ENCODE data around the gene WWOX.
"Not testable (repeated sequence)": the region's sequence is repeated elsewhere in the genome, so short reads cannot be mapped to it uniquely, and the experiment has no call there.

The WWOX gene

DNA sequence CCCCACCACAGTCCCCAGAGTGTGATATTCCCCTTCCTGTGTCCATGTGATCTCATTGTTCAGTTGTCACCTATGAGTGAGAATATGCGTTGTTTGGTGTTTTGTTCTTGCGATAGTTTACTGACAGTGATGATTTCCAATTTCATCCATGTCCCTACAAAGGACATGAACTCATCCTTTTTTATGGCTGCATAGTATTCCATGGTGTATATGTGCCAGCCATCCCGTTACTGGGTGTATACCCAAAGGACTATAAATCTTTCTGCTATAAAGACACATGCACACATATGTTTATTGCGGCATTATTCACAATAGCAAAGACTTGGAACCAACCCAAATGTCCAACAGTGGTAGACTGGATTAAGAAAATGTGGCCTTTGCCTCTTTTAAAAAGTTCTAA, 952.7 kb downstream of the WWOX start:
- DNase-seq: not testable (repeated sequence)

- DNase-seq: no peak
Observed at GRCh38 chr16:79053577-79053976, 954.1 kb downstream of the WWOX start.

GRCh38 chr16:79054211-79054984, 954.9 kb downstream of the WWOX start:
- DNase-seq: no peak

- no peak for DNase-seq
Observed at GRCh38 chr16:79055251-79055970, 956.0 kb downstream of the WWOX start.

DNA sequence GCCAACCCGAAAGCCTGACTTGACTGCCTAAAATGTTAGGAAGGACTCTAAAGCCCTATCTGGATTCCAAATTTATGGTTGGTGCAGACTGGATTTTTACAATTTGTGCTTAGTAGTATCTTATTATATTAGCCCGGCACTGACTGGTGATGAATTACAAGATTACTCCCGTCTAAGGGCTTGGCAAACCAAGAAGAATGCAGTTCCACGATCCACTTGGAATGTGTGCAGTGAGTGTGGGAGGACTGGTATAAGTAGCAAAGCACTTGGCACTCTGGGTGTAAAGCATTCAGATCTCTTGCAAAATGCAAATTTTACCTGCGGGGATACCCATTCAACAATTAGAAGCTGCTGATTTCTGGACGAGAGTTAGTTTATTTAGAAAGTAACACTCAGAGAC, 961.7 kb downstream of the WWOX start:
- no peak for DNase-seq

DNA sequence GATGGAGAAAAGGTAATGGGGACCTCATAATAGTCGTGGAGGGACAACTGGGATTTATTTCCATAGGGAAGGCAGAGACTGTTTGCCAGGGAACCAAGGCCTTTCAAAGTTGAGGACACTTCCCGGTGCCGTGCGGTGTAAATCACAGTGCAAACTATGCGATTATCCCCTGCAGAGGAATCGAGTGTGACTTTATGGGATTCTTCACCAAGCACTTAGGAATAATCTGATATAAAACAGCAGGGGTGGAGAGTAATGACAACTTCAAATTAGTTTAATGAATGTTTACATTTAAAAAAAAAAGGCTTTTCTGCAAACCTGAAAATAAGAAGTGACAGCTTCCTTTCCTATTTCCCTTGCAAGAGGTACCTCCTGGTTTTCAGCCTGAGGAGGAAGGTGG, 962.9 kb downstream of the WWOX start:
- DNase-seq: no peak

DNA sequence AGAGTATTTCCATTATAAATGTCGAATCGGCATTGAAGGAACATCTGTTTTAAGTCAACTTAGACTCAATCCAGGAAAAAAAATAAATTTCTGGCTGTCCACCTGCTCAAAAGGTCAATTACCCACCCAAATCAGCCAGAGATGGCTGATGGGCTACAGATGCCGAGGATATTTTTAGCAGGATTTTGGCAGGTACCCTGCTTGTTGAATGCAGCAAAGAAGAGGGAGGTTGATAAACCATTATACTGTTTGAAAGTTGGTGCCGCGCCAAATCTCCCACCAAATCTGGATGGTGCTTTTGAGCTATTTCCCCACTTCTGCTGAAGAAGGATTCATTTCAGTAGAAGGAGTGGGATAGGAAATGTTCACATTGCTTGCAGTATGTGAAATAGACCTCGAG, 963.4 kb downstream of the WWOX start:
- no peak for DNase-seq

- no peak for DNase-seq
Observed at GRCh38 chr16:79064256-79064972, 965.0 kb downstream of the WWOX start.

- DNase-seq: no peak
Observed at GRCh38 chr16:79066561-79066960, 967.1 kb downstream of the WWOX start.

DNA sequence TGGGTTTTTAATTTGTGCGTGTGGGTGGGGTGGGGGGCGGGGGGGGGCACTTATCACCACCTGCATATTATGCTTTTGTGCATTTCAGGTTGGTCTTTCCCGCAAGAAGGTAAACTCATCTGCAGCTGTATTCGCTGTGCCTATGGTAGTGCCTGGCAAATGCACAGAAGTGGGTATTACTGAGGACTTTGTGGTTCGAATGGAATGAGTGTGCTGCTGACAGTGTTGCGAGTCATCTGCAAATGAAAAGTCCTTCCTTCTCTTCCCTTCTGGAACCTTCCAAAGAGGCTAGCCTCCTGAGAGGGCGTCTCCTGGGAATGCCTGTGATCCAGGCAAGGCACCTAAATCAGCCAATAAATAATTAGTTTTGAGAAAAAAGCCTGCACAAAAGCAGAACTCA, 968.1 kb downstream of the WWOX start:
- no peak for DNase-seq

GRCh38 chr16:79069121-79069520, 969.7 kb downstream of the WWOX start:
- DNase-seq: no peak

- DNase-seq: no peak
Observed at GRCh38 chr16:79069633-79070032, 970.2 kb downstream of the WWOX start.

DNA sequence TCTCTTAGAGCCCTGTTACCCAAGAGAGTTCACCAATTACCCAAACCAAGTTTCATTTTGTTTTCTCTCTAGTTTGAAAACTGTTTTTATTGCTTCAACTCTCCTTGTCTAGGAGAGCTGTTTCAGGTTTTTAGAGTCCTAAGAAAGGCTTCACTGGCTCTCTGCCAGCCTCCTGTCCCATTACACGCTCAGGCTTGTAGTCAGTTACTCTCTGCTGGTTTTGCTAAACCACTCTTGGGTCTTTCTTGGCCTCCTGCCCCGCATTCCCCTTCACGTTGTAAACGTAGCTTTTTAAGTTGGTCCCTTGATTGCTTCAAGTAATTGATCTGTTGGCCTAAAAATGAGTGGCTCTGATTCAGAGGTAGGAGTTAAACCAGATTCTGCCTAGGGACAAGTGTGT, 972.0 kb downstream of the WWOX start:
- no peak for DNase-seq

DNA sequence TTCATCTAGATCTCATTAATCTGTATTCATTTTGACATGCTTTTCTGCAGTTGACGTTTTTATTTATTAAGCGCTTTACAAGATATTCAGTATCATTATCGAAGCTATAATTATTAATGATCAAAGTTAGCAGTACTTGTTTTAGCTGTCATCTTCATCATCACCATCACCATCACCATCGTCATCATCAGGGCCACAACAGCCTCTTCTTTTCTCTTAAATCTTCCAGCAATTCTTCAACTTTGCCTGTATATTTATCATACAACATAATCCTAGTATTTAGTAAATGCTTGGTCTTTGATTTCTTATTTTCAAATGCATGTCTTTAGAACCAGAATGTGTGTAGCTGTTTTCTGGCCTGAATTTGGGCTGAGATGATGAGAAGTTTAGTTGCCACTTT, 973.1 kb downstream of the WWOX start:
- no peak for DNase-seq

DNA sequence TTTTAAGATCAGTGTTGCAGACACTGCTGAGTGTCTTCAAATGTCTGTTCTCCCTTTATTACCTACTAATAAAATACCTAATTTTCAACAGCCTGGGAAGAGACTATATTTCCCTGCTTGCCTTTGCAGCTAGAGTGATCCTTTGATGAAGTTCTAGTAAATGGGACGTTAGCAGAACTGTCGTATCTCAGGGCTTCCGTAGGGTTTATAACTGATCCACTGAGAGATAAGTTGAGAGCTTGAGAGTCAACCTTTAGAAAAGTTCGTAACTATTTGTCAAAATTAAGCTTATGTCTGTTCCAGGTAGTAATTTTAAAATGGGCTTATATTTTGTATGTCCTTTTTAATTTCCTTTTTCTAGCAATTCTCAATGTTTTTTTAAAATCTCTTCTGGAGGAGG, 974.1 kb downstream of the WWOX start:
- DNase-seq: no peak

GRCh38 chr16:79074541-79074940, 975.1 kb downstream of the WWOX start:
- DNase-seq: no peak

DNA sequence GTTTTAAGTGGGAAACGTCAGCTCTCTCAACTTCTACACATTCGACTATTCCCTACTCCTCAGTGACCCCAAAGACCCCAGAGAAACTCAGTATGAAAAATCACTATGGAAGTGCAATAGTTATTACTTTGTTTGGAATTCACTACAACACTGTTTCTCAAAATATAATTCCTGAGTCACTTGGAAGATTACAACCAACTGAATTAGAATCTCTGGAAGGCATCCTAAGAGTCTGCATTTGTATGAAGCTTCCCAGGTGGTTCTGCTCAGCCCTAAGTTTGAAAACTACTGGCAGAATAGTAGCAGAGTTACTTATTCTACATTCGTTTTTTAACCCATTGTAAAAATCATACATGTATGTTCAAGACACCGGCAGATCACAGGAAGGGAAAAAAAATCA, 975.5 kb downstream of the WWOX start:
- no peak for DNase-seq

GRCh38 chr16:79076047-79076767, 976.8 kb downstream of the WWOX start:
- DNase-seq: no peak

DNA sequence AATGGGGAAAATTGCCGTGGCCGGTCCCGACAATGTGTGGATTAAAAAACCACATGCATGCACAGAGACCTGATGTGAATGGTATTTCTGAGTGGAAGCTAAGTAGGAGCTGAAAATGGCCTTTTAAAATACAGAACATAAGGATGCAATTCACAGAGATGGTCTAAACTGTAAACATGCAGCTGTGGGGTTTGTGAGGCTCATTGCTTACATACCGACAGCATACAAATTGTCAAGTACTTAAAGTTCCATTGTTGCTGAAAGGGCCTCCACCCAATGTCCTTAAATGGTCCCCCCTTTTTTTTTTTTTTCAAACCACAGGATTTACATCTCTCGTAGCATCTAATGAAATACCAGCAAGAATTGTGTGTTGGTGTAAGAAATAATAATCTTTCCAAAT, 977.9 kb downstream of the WWOX start:
- DNase-seq: no peak

DNA sequence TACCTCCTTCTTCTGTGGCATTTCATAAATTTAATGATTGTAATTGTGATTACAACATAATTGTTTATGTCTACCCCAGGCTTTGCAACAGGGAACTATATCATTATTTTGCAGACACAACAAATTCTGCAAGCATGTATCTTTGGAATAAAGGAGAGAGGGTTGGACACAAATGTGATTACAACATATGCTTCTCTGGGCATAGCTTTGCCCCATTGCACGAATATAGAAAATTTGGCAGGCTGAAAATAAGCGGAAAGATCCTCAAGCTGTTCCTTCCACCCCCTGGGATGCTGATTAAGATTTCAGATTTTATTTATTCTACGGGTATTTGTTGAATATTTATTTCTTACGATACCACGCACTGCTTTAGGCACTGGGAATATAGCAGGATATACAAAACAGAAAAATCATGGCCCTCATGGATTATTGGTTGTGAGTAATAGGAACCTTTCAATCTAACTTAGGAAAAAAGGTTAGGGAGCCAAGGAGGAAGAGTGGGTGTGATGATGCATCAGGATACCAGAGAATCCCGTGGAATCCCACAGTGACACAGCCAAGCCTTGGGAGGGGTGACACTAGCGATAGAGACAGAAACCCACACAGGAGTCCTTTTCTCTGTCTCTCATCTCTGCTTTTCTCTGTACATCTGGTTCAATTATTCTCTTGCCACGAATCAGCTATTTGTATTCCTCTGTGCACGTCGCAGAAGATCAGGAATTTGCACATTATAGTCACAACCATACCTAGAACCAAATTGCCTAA, 980.4 kb downstream of the WWOX start:
- DNase-seq: no peak

- no peak for DNase-seq
Observed at GRCh38 chr16:79081297-79082066, 982.0 kb downstream of the WWOX start.
